T-helper 9 cell (primary cell): Measurements from ENCODE around the gene GTF3C1.

Experiments
- DNase-seq: peaks from one replicate; pipeline ENCODE4 v3.0.0-alpha.2; 2020

Gene GTF3C1

GRCh38 chr16:27515874-27516353, 33.8 kb downstream of the GTF3C1 start:
- no peak for DNase-seq

GRCh38 chr16:27514806-27515205, 34.9 kb downstream of the GTF3C1 start:
- DNase-seq, result no peak

- DNase-seq, result no peak
Observed at GRCh38 chr16:27511657-27512448, 37.9 kb downstream of the GTF3C1 start.

GRCh38 chr16:27508476-27508875, 41.2 kb downstream of the GTF3C1 start:
- no peak for DNase-seq

GRCh38 chr16:27506771-27507170, 42.9 kb downstream of the GTF3C1 start:
- no peak for DNase-seq

- no peak for DNase-seq
Observed at GRCh38 chr16:27505297-27506236, 44.1 kb downstream of the GTF3C1 start.

GRCh38 chr16:27503662-27504061, 46.1 kb downstream of the GTF3C1 start:
- DNase-seq, result no peak

GRCh38 chr16:27500801-27501200, 48.9 kb downstream of the GTF3C1 start:
- no peak for DNase-seq

- no peak for DNase-seq
Observed at GRCh38 chr16:27499659-27500055, 50.1 kb downstream of the GTF3C1 start.

- DNase-seq, result no peak
Observed at GRCh38 chr16:27498916-27499658, 50.6 kb downstream of the GTF3C1 start.

- DNase-seq, result no peak
Observed at GRCh38 chr16:27498031-27498825, 51.5 kb downstream of the GTF3C1 start.

GRCh38 chr16:27495191-27495590, 54.5 kb downstream of the GTF3C1 start:
- no peak for DNase-seq

GRCh38 chr16:27492588-27492979, 57.1 kb downstream of the GTF3C1 start:
- DNase-seq, result no peak

- no peak for DNase-seq
Observed at GRCh38 chr16:27491894-27492587, 57.7 kb downstream of the GTF3C1 start.

GRCh38 chr16:27489906-27490305, 59.8 kb downstream of the GTF3C1 start:
- DNase-seq, result no peak

- no peak for DNase-seq
Observed at GRCh38 chr16:27489421-27489820, 60.3 kb downstream of the GTF3C1 start.

GRCh38 chr16:27486760-27487159, 63.0 kb downstream of the GTF3C1 start:
- no peak for DNase-seq

GRCh38 chr16:27486344-27486743, 63.4 kb downstream of the GTF3C1 start:
- DNase-seq, result no peak

GRCh38 chr16:27485811-27486210, 63.9 kb downstream of the GTF3C1 start:
- no peak for DNase-seq

- no peak for DNase-seq
Observed at GRCh38 chr16:27485126-27485525, 64.6 kb downstream of the GTF3C1 start.

- DNase-seq, result no peak
Observed at GRCh38 chr16:27483624-27484023, 66.1 kb downstream of the GTF3C1 start.

- DNase-seq, result no peak
Observed at GRCh38 chr16:27483088-27483437, 66.7 kb downstream of the GTF3C1 start.
